ENCODE data around the gene ISG15. TPM values are rescaled to one million over a fixed set of nuclear protein-coding genes. Genes with fewer than 3 reads are reported as not detected.

Gene ISG15
- total RNA-seq, 4 donors from 2014 or later: 20.0 to 73.3 (median 33.8) TPM

GRCh38 chr1:1059494-1060280, 46.4 kb downstream of the ISG15 start:
- TF ChIP-seq, protein P1, sequence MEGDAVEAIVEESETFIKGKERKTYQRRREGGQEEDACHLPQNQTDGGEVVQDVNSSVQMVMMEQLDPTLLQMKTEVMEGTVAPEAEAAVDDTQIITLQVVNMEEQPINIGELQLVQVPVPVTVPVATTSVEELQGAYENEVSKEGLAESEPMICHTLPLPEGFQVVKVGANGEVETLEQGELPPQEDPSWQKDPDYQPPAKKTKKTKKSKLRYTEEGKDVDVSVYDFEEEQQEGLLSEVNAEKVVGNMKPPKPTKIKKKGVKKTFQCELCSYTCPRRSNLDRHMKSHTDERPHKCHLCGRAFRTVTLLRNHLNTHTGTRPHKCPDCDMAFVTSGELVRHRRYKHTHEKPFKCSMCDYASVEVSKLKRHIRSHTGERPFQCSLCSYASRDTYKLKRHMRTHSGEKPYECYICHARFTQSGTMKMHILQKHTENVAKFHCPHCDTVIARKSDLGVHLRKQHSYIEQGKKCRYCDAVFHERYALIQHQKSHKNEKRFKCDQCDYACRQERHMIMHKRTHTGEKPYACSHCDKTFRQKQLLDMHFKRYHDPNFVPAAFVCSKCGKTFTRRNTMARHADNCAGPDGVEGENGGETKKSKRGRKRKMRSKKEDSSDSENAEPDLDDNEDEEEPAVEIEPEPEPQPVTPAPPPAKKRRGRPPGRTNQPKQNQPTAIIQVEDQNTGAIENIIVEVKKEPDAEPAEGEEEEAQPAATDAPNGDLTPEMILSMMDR (IDR thresholded peaks at IDR 0.05; ENCODE audit: low read depth): no peak

- TF ChIP-seq, protein P1 (IDR thresholded peaks at IDR 0.05; ENCODE audit: low read depth): no peak
These were observed 47.1 kb downstream of the ISG15 start for GRCh38 chr1:1060281-1061000.

- TF ChIP-seq, protein P1 (IDR thresholded peaks at IDR 0.05; ENCODE audit: low read depth): no peak
These were observed 48.5 kb downstream of the ISG15 start for GRCh38 chr1:1061682-1062345.

DNA sequence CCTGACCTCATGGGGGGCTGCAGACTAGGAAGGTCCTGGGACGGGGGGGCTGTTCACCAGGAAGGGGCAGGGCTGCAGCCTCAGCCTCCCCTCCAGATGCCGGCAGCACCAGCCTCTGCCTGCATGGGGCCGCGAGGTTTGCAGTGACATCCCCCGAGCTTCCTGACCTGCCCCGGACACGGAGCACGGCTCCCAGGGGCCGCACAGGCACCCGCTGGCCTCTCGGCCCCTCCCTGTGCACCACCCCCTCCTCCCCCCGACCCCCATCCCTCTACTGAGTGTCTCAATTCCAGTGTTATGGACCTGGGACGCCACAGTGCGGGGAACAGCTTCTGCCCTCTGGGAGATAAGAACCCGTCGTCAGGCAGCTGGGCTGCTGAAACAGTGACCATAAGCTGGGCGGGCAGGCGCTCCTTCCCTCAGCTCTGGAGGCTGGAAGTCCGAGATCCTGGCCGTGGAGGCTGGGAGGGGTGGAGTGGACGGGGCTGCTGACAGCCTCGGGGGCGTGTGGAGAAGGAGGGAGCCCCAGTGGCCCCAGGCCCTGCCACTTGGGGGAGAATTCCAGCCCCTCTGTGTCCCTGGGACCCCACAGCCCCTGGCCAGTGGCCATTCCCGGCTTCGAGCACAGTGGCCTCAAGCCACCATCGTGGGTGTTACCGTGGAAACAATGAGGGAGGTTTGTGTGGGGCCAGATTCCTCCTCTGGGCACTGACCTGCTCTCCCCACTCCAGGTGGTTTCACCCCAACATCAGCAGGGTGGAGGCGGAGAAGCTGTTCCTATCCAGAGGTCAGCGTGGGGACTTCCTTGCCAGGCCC, 49.3 kb downstream of the ISG15 start:
- TF ChIP-seq, protein P1 (IDR thresholded peaks at IDR 0.05; ENCODE audit: low read depth): no peak

- TF ChIP-seq, protein P1 (IDR thresholded peaks at IDR 0.05; ENCODE audit: low read depth): no peak
These were observed 50.1 kb downstream of the ISG15 start for GRCh38 chr1:1063261-1063944.

Small RNAs within 50 kb of the gene (small RNA-seq; reads per million reads assigned to genes)
- not detected for gene AL645608.3

Other genes starting within 250 kb of the ISG15 start
- not detected for gene SAMD11, start 89.6 kb upstream of the ISG15 start, total RNA-seq
- gene NOC2L, start 54.2 kb upstream of the ISG15 start, total RNA-seq: 10 to 100 TPM; 17.8 to 45.4 (median 23.5) TPM
- 1 to 10 TPM; 4.4 to 10.0 (median 5.0) TPM for gene KLHL17, start 52.9 kb upstream of the ISG15 start, total RNA-seq
- under 1 TPM in 1 of 4 donors, not detected in 3; 0.33 TPM for gene PLEKHN1, start 47.0 kb upstream of the ISG15 start, total RNA-seq
- under 1 TPM in 1 of 4 donors, not detected in 3; 0.94 TPM for gene PERM1, start 31.4 kb upstream of the ISG15 start, total RNA-seq
- gene HES4, start 13.4 kb upstream of the ISG15 start, total RNA-seq: 10 to 100 TPM in 1 of 4 donors, 1 to 10 TPM in 3; 6.4 to 12.8 (median 7.2) TPM
- 10 to 100 TPM in 2 of 4 donors, 1 to 10 TPM in 2; 3.8 to 13.2 (median 10.5) TPM for gene AGRN, start 6.6 kb downstream of the ISG15 start, total RNA-seq
- not detected for gene RNF223, start 60.8 kb downstream of the ISG15 start, total RNA-seq
- 10 to 100 TPM in 1 of 4 donors, 1 to 10 TPM in 3; 3.7 to 14.7 (median 7.2) TPM for gene C1orf159, start 102.6 kb downstream of the ISG15 start, total RNA-seq
- under 1 TPM in 1 of 4 donors, not detected in 3; 0.19 TPM for gene TTLL10, start 160.4 kb downstream of the ISG15 start, total RNA-seq
- 1 to 10 TPM in 1 of 4 donors, under 1 TPM in 1, not detected in 2; 0.44 to 2.6 TPM for gene TNFRSF18, start 193.1 kb downstream of the ISG15 start, total RNA-seq
- 1 to 10 TPM in 2 of 4 donors, under 1 TPM in 1, not detected in 1; 0.68 to 4.7 (median 1.6) TPM for gene TNFRSF4, start 200.7 kb downstream of the ISG15 start, total RNA-seq
- gene SDF4, start 218.5 kb downstream of the ISG15 start, total RNA-seq: 100 to 1,000 TPM in 2 of 4 donors, 10 to 100 TPM in 2; 42.6 to 143 (median 87.8) TPM
- gene B3GALT6, start 218.7 kb downstream of the ISG15 start, total RNA-seq: 10 to 100 TPM in 1 of 4 donors, 1 to 10 TPM in 3; 7.2 to 13.9 (median 7.8) TPM
- gene C1QTNF12, start 233.2 kb downstream of the ISG15 start, total RNA-seq: 1 to 10 TPM in 3 of 4 donors, not detected in 1; 1.1 to 2.3 (median 1.4) TPM